Stomach (tissue), 4 donors: ENCODE results near the gene AGAP1.

Experiments used
- CTCF ChIP-seq, 7 experiments: fragments of 450-650 bp in 4 of 7; fragments of 200-600 bp in 3 of 7; sonication (generic) in 3 of 7; IDR thresholded peaks; one replicate each; pipeline ENCODE4 v1.5.1; 2016 to 2019; ENCODE audit warnings: antibody characterized with exemption in 7 of 7, control low read depth in 2 of 7, mild to moderate bottlenecking in 1 of 7
- EP300 ChIP-seq: sonication (generic); formaldehyde crosslinking; IDR thresholded peaks from one replicate; pipeline ENCODE4 v1.6.1; 2017; ENCODE audit warnings: antibody characterized with exemption
- POLR2A ChIP-seq, 4 donors: fragments of 450-650 bp; IDR thresholded peaks; one replicate each; pipeline ENCODE4 v1.6.1; 2016; ENCODE audit warnings: antibody characterized with exemption in 4 of 4, control low read depth in 2 of 4, mild to moderate bottlenecking in 1 of 4, moderate library complexity in 1 of 4
- POLR2AphosphoS5 ChIP-seq, 3 donors: sonication (generic); formaldehyde crosslinking; IDR thresholded peaks; one replicate each; pipeline ENCODE4 v1.6.1; 2016; ENCODE audit warnings: antibody characterized with exemption in 3 of 3

- TF ChIP-seq CTCF (IDR thresholded peaks at IDR 0.05) (no peak), POLR2A (IDR thresholded peaks at IDR 0.05) (no peak), POLR2AphosphoS5 (IDR thresholded peaks at IDR 0.05) (no peak), EP300 (no peak)
Measured at GRCh38 chr2:235954888-235955480, 461.1 kb downstream of the AGAP1 start.
